Measurements from ENCODE around the gene CDH13. TPM values are rescaled to one million over a fixed set of nuclear protein-coding genes. Genes with fewer than 3 reads are reported as not detected.

The CDH13 gene
- polyA plus RNA-seq, 3 donors, result 8.6 to 12.8 (median 12.4) TPM

DNA sequence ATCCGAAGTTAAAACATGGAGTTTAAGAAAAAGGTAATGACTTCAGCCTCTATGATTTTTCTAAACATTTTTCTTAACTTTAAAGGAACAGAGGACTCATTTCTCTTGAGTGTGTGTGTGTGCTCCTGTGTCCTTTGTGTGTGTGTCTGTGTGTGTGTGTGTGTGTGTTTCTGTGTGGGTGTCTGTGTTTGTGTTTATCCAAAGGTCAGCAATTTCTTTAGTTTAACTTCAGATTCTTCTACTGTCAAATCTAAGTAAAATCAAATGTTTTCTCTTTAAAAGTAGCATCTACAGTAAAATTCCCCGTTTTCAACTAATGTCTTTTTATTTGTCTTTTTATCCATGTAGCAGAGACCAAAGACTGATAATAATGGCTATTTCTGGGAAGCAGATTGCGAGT is 1212.8 kb downstream of the CDH13 start:
- no peak for DNase-seq (ENCODE audit: extremely low read depth in 1 of 11, low read depth in 9 of 11, low spot score in 4 of 11)

DNA sequence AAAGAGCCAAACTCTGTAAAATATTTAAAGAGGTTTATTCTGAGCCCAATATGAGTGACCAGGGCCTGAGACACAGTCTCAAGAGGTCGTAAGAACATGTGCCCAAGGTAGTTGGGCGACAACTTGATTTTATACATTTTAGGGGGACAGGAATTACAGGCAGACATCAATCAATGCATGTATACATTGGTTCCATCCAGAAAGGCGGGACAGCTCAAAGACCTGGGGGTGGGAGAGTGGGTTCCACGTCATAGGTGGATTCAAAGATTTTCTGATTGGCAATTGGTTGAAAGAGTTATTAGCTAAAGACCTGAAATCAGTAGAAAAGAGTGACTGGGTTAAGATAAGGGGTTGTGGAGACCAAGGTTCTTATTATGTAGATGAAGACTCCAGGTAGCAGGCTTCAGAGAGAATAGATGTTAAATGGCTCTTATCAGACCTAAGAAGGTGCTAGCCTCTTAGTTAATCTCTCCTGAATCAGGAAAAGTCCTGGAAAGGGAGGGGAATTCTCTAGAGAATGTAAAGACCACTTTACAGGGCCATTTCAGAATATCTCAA is 1213.4 kb downstream of the CDH13 start:
- no peak for DNase-seq (ENCODE audit: extremely low read depth in 1 of 11, low read depth in 9 of 11, low spot score in 4 of 11)

DNA sequence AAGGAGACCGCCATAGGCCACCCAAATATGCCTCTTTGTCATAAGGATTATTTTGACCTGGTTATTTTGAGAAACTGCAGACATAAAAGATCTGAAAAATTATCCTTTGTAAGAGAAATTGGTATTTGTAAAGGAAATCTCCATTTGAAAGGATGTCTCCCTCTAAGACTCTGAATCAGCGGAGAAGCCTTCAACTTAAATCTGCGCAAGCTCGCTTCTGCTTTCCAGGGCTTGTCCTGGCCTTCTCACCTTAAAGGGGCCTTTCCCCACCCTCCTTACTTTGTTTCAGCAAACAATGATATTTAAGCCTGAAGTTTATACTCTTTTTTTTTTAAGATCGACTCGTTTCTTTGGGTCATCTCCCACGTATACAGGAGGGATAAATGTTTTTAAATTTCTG is 1215.5 kb downstream of the CDH13 start:
- no peak for DNase-seq (ENCODE audit: extremely low read depth in 1 of 11, low read depth in 9 of 11, low spot score in 4 of 11)

DNA sequence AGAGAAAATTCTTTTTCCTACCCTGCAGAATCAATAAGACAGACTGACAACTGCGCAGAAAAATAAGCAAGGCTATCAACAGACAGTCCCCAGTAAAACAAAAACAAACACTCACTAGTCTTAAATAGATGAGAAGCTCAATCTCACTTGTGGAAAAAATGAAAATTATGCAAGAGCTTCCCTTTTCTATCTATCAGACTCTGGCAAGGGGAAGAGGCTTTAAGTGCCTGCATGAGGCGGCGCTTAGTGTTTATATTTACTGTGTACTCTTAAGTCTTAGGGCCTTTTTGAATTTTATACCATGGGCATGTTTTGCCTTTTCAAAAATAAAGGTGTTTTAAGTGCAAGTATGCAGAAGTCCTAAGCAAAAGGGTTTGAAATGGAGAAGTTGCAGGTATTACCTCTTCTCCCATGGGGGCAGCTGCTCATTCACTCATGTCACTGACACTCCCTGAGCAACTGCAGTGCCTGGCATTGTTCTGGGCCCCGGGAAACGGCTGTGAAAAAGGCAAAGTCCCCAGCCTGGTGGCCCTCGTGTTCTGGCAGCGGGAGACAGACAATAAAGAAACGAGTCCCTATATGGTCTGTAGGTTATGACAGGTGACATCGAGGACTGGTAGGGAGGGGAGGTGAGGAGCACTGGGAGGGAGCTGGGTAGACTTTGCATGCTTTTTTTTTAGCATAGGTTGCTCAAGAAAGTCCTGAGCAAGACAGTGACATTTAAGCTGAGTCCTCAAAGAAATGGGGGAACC is 1216.2 kb downstream of the CDH13 start:
- no peak for DNase-seq (ENCODE audit: extremely low read depth in 1 of 11, low read depth in 9 of 11, low spot score in 4 of 11)

DNA sequence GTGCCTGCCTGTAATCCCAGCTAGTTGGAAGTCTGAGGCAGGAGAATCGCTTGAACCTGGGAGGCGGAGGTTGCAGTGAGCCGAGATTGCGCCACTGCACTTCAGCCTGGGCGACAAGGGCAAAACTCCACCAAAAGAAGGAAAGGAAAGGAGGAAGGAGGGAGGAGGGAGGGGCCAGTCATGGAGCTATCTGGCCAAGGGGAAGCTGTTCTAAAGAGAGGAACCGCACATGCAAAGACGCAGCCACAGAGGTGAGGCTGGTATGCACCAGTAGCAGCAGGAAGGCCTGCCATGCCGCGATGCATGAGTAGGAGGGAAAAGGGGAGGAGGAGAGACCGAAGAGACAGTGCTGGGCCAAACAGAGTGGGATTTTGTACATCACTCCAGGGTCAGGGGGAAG is 1216.9 kb downstream of the CDH13 start:
- DNase-seq (ENCODE audit: extremely low read depth in 1 of 11, low read depth in 9 of 11, low spot score in 4 of 11), result no peak

DNA sequence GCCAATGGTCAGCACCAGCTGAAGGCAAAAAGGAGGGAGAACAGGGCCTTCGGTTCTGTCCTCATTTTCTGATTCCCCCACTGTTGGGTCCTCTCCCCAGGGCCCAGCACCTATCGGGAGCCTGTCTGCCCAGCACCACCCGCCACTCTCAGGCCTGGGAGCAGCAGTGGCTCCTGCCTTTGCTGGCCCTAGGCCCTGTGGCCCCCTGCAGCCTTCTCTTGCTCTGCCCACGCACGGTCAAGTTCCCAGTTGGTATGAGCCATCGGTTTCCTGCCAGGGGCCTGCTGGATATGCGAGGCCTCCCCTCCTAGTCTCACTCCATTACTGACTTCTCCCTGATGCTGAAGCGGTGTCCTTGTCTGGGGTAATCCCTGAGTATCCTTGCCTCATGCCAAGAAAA is 1218.5 kb downstream of the CDH13 start:
- DNase-seq (ENCODE audit: extremely low read depth in 1 of 11, low read depth in 9 of 11, low spot score in 4 of 11), result no peak

DNA sequence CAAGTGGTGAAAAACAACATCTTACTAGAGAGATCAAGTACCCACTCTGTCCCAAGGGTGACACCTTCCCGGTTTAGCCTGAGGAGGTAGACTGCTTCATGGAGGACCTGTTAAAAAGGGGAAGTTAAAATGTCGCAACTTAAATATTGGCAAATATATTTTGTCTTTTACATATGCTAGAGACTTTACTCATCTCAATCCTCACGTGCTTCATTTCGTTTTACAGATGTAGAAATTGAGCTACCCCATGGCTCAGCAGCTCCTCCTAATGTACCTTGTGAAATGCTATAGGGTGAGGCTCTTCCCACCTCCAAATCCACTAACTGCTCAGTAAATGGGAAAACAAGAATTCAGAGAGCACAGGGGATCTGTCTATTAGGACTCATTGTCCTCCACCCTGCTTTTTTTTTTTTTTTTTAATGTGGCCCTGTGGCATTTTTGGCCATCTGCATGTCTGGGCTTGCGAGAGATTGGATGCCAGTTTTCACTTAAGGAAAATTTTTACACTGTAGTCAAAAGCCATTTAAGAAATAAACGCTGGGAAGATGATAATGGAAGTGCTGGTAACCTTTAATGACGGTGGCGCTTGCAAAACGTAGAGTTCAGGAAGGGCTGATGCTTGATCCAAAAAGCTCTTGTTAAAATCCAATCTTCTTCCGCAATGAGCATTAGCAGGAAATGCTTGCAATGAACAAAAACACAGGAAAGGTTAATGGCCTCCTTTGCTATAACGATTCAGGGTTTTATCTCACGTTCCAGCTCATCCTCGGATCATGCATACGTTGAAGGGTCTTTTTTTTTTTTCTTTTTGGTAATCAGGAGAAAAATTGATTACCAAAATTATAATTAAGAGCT is 1220.8 kb downstream of the CDH13 start:
- DNase-seq (ENCODE audit: extremely low read depth in 1 of 11, low read depth in 9 of 11, low spot score in 4 of 11), result no peak

DNA sequence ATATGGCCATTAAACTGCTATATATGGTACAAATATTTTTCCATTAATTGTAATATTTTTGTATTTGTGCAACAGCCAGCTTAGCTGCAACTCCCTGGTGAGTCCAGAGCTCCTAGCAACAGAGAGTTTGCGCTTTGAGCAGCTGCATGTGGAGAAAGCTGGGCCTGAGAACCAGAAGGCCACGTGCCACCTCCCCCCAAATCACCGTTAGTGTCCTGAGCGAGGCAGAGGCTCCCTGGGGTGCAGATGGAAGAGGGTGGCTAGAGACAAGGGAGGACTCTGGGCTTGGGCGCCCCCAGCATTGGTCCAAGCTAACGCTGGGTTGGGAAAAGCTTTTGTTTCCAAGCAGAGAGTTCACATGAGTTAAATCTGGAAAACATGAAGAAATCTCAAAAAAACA is 1222.7 kb downstream of the CDH13 start:
- no peak for DNase-seq (ENCODE audit: extremely low read depth in 1 of 11, low read depth in 9 of 11, low spot score in 4 of 11)

All from renal cortex interstitium (tissue), 11 donors.